Measurements from ENCODE around the gene PLEKHA5. TPM values are rescaled to one million over a fixed set of nuclear protein-coding genes. Genes with fewer than 3 reads are reported as not detected.

The PLEKHA5 gene
- polyA plus RNA-seq, 3 donors: 0.35 to 0.79 (median 0.41) TPM

DNA sequence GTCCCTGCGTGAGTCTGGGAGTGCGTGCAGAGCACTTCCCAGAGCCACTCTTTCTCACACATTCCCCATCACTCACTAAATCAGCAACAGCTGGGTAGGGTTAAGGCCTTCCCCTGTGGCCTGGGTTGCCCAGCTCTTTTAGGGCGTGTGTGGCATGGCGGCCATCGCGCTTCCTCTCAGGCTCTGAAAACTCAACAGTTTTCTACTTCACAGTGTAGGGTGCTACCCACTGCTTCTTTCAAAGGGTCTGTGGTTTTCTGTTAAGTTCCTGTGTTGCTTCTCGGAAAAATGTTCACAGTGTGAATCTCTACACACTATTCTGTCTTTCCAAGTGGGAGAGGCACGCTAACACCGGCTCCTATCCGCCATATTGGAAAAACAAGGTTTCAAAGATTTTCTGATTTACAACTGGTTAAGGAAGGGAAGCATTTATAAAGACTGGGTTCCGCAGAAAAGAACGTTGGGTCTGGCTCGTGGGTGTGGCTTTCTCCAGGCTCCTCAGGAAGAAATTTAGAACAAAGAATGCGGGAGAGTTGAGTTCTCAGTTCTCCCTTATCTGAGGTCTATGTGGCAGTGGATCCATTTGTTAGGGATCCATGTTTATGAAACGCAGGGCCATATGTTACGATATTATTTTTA, 274.8 kb downstream of the PLEKHA5 start:
- no peaks in the 10 kb centered on the region for H3K79me2 ChIP-seq (ENCODE audit: insufficient read depth, low read length)
- DNase-seq: no peak
- H3K27ac ChIP-seq (ENCODE audit: low read depth in 1 of 2, low read length in 2 of 2): no peak overlapping the region
- Mint-ChIP-seq H3K36me3 (no peaks in the 10 kb centered on the region), H3K27ac (no peak overlapping the region), H3K4me1 (no peaks in the 10 kb centered on the region), H3K9me3 (peaks cover 5 to 28% (median 18%) of the 10 kb centered on the region in 7 donors), H3K4me3 (no peak overlapping the region), H3K27me3 (ENCODE audit: low read depth in 3 of 3) (peaks cover 0 to 2% (median 0%) of the 10 kb centered on the region in 3 donors)
- no peaks in the 10 kb centered on the region for H3K36me3 ChIP-seq (replicated peaks in 1 of 2; ENCODE audit: control insufficient read depth in 1 of 2, insufficient read depth in 2 of 2, low read length in 2 of 2)
- no peaks in the 10 kb centered on the region for H3K4me1 ChIP-seq (ENCODE audit: control insufficient read depth in 1 of 2, insufficient read depth in 2 of 2, low read length in 2 of 2)
- intact Hi-C loops (cut with micrococcal nuclease): no loop called here
- H3K4me3 ChIP-seq (replicated peaks in 1 of 3; ENCODE audit: low read depth in 2 of 3, low read length in 3 of 3): no peak overlapping the region
- WGBS (ENCODE audit: insufficient coverage): 90% methylated on average over 6 of the region's 16 CpGs
- no peak overlapping the region for H3K4me2 ChIP-seq (replicated peaks; ENCODE audit: extremely low read depth, low read length, poor library complexity, severe bottlenecking)
- H4K20me1 ChIP-seq (ENCODE audit: insufficient read depth, low read length): no peaks in the 10 kb centered on the region
- H2AFZ ChIP-seq (ENCODE audit: insufficient read depth, low read depth, low read length, poor library complexity, severe bottlenecking): no peak overlapping the region
- peaks cover 0 to 21% of the 10 kb centered on the region in 2 donors for H3K9me3 ChIP-seq (replicated peaks in 1 of 2; ENCODE audit: control insufficient read depth in 1 of 2, insufficient read depth in 1 of 2, low read length in 2 of 2)
- H3K27me3 ChIP-seq (ENCODE audit: control insufficient read depth in 2 of 2, insufficient read depth in 2 of 2, low read length in 2 of 2): no peaks in the 10 kb centered on the region
- TF ChIP-seq CTCF (IDR thresholded peaks at IDR 0.05): no peak
- H3K9ac ChIP-seq (ENCODE audit: insufficient read depth, low read length, poor library complexity, severe bottlenecking): no peak overlapping the region

DNA sequence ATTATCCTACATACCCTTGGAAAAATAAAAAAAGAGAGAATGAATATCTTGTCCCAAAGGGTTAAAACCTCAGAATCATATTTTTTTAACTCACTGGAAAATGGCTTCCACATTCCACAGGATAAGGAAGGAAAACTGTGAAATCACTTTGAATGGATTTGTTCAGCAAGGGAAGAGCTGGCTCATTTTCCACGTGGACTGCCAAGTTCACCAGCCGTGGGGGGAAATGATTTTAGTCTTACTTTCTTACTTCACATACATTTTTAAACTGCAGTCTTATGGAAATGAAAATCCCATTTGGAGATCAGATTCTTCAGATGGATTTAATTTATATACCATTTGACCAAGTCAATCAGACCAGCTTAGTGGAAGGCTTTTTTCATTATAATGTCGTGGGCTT, 279.8 kb downstream of the PLEKHA5 start:
- no CpG with 5 or more reads among the region's 3 CpGs for WGBS (ENCODE audit: insufficient coverage)
- no peak overlapping the region for H3K27ac Mint-ChIP-seq
- H4K20me1 ChIP-seq (ENCODE audit: insufficient read depth, low read length): no peaks in the 10 kb centered on the region
- DNase-seq: no peak
- no peak overlapping the region for H3K9ac ChIP-seq (ENCODE audit: insufficient read depth, low read length, poor library complexity, severe bottlenecking)
- H3K4me1 Mint-ChIP-seq: no peaks in the 10 kb centered on the region
- H3K4me1 ChIP-seq (ENCODE audit: control insufficient read depth in 1 of 2, insufficient read depth in 2 of 2, low read length in 2 of 2): no peaks in the 10 kb centered on the region
- no peak overlapping the region for H3K4me3 Mint-ChIP-seq
- intact Hi-C loops (cut with micrococcal nuclease): no loop called here
- H3K27me3 ChIP-seq (ENCODE audit: control insufficient read depth in 2 of 2, insufficient read depth in 2 of 2, low read length in 2 of 2): no peaks in the 10 kb centered on the region
- H3K79me2 ChIP-seq (ENCODE audit: insufficient read depth, low read length): no peaks in the 10 kb centered on the region
- no peaks in the 10 kb centered on the region for H3K36me3 ChIP-seq (replicated peaks in 1 of 2; ENCODE audit: control insufficient read depth in 1 of 2, insufficient read depth in 2 of 2, low read length in 2 of 2)
- H3K9me3 Mint-ChIP-seq: peaks cover 0 to 25% (median 11%) of the 10 kb centered on the region in 7 donors
- TF ChIP-seq CTCF (IDR thresholded peaks at IDR 0.05): no peak
- H3K27ac ChIP-seq (ENCODE audit: low read depth in 1 of 2, low read length in 2 of 2): no peak overlapping the region
- no peaks in the 10 kb centered on the region for H3K36me3 Mint-ChIP-seq
- no peak overlapping the region for H2AFZ ChIP-seq (ENCODE audit: insufficient read depth, low read depth, low read length, poor library complexity, severe bottlenecking)
- H3K9me3 ChIP-seq (replicated peaks in 1 of 2; ENCODE audit: control insufficient read depth in 1 of 2, insufficient read depth in 1 of 2, low read length in 2 of 2): peaks cover 0 to 12% of the 10 kb centered on the region in 2 donors
- no peak overlapping the region for H3K4me3 ChIP-seq (replicated peaks in 1 of 3; ENCODE audit: low read depth in 2 of 3, low read length in 3 of 3)
- peaks cover 0 to 2% (median 0%) of the 10 kb centered on the region in 3 donors for H3K27me3 Mint-ChIP-seq (ENCODE audit: low read depth in 3 of 3)
- H3K4me2 ChIP-seq (replicated peaks; ENCODE audit: extremely low read depth, low read length, poor library complexity, severe bottlenecking): no peak overlapping the region
